PFSK-1 (cell line): ENCODE measurements around the gene PARD6A.

Experiments used
- FOXP2 ChIP-seq: optimal IDR thresholded peaks from 2 replicates; pipeline ENCODE3; 2011; ENCODE audit warnings: borderline replicate concordance, control low read depth, inconsistent platforms; ENCODE audit not compliant: insufficient read depth; ENCODE audit errors: extremely low read length, extremely low read depth
- POLR2AphosphoS5 ChIP-seq: IDR thresholded peaks from 2 replicates; pipeline ENCODE4 v1.6.1; 2012; ENCODE audit warnings: low read depth, mild to moderate bottlenecking, control low read depth, low read length, moderate library complexity
- SIN3A ChIP-seq: IDR thresholded peaks from 2 replicates; pipeline ENCODE4 v1.6.1; 2012; ENCODE audit warnings: mild to moderate bottlenecking, low read length, moderate library complexity, borderline replicate concordance; ENCODE audit not compliant: insufficient read depth

DNA sequence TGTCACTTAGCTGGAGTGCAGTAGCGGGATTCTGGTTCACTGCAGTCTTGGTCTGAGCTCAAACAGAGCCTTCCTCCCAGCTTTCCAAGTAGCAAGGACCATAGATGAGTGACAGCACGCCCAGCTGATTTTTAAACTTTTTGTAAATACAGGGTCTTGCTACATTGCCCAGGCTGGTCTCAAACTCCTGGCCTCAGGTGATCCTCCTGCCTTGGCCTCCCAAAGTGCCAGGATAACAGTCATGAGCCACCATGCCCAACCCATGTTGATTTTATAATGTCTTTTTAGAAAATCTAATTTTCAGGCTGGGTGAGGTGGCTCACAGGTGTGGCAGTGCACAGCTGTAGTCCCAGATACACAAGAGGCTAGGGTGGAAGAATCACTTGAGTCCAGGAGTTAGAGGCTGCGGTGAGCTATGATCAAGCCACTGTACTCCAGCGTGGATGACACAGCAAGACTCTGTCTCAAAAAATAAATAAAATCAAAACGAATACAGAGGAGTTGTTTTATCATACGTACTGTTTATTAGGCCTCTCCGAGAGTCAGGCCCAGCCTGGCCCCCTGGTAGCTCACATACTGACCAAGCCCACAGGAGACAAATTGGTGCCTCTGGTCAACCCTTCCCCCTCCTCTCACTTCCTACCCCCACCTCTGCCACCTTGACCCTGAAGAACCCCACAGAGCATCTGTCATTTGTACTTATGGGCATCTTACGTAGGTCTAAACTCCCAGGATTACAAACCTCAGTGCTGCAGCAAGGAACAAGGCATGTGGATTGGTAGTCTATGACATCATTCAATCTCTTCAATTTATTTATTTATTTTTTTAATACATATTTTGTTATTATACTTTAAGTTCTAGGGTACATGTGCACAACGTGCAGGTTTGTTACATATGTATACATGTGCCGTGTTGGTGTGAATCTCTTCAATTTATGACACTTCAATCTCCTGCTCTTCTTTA is 19.5 kb downstream of the PARD6A start:
- TF ChIP-seq SIN3A (no peak), POLR2AphosphoS5 (no peak), FOXP2 (no peak)
